WERI-Rb-1 (cell line): Measurements from ENCODE around the gene S100A9.
A peak's percentile ranks its signal among the peaks of the same experiment; 100 is the strongest.

ENCODE experiments used
- DNase-seq: peaks from one replicate; pipeline ENCODE4 v3.0.0-alpha.2; 2020
- H3K27ac ChIP-seq: fragments of 250-450 bp; sonication (Bioruptor Pico); 2 replicates; pipeline ENCODE4 v1.5.1; 2020; ENCODE audit warnings: mild to moderate bottlenecking, moderate library complexity
- H3K27me3 ChIP-seq: fragments of 250-450 bp; sonication (Bioruptor Pico); 2 replicates; pipeline ENCODE4 v1.5.1; 2021; ENCODE audit warnings: mild to moderate bottlenecking, low read depth, moderate library complexity; ENCODE audit not compliant: insufficient read depth, severe bottlenecking
- H3K36me3 ChIP-seq: fragments of 250-450 bp; sonication (Bioruptor Pico); 2 replicates; pipeline ENCODE4 v1.5.1; 2020; ENCODE audit warnings: mild to moderate bottlenecking, moderate library complexity
- H3K4me3 ChIP-seq: 2 replicates; pipeline ENCODE4 v1.5.1; 2011; ENCODE audit warnings: low read depth, mild to moderate bottlenecking, control low read depth, low read length
- H3K9me3 ChIP-seq: fragments of 250-450 bp; sonication (Bioruptor Pico); 2 replicates; pipeline ENCODE4 v1.5.1; 2021; ENCODE audit warnings: mild to moderate bottlenecking, moderate library complexity; ENCODE audit not compliant: severe bottlenecking
- CTCF ChIP-seq: IDR thresholded peaks from 2 replicates; pipeline ENCODE4 v1.5.1; 2011; ENCODE audit warnings: low read depth, mild to moderate bottlenecking, control low read depth, inconsistent platforms, low read length

S100A9 gene

GRCh38 chr1:153357853-153358690, at the start of gene S100A9:
Gene S100A9 (plus strand): TSS chr1:153357854. CDS start chr1:153358284, 430 bp downstream.
- Histone ChIP-seq H3K36me3 (no peaks in the 10 kb centered on the region), H3K9me3 (peaks cover 3% of the 10 kb centered on the region), H3K27ac (no peak within 1 kb of the TSS), H3K27me3 (peaks cover 94% of the 10 kb centered on the region), H3K4me3 (no peak within 1 kb of the TSS)
- TF ChIP-seq CTCF: no peak
- DNase-seq: peak; percentile 6

- no peak for TF ChIP-seq CTCF
- H3K9me3 ChIP-seq: peaks cover 3% of the 10 kb centered on the region
- no peak overlapping the region for H3K27ac ChIP-seq
- no peak overlapping the region for H3K4me3 ChIP-seq
- no peaks in the 10 kb centered on the region for H3K36me3 ChIP-seq
- peaks cover 97% of the 10 kb centered on the region for H3K27me3 ChIP-seq
- DNase-seq: no peak
These were observed 49.1 kb upstream of the S100A9 start for GRCh38 chr1:153308540-153308939.

GRCh38 chr1:153309441-153309840, 48.2 kb upstream of the S100A9 start:
- TF ChIP-seq CTCF: no peak
- peaks cover 5% of the 10 kb centered on the region for H3K9me3 ChIP-seq
- H3K36me3 ChIP-seq: no peaks in the 10 kb centered on the region
- no peak overlapping the region for H3K27ac ChIP-seq
- H3K27me3 ChIP-seq: peaks cover 91% of the 10 kb centered on the region
- no peak for DNase-seq
- no peak overlapping the region for H3K4me3 ChIP-seq

- no peak overlapping the region for H3K4me3 ChIP-seq
- DNase-seq: no peak
- no peaks in the 10 kb centered on the region for H3K36me3 ChIP-seq
- TF ChIP-seq CTCF: no peak
- no peak overlapping the region for H3K27ac ChIP-seq
- peaks cover 7% of the 10 kb centered on the region for H3K9me3 ChIP-seq
- H3K27me3 ChIP-seq: peaks cover 81% of the 10 kb centered on the region
These were observed 47.1 kb upstream of the S100A9 start for GRCh38 chr1:153310526-153310925.

- peak; percentile 31; the same call in 1 of the 2 replicates for TF ChIP-seq CTCF
These were observed 45.0 kb upstream of the S100A9 start, which contains the start of gene PGLYRP3 for GRCh38 chr1:153312570-153313186. Gene PGLYRP3 (minus strand): TSS chr1:153312952. CDS start chr1:153310665, 2,287 bp downstream.

More at GRCh38 chr1:153312570-153313186, 45.0 kb upstream of the S100A9 start, which contains the start of gene PGLYRP3:
- DNase-seq: no peak
- no peak within 1 kb of the TSS for H3K4me3 ChIP-seq
- peaks cover 11% of the 10 kb centered on the region for H3K9me3 ChIP-seq
- no peaks in the 10 kb centered on the region for H3K36me3 ChIP-seq
- no peak within 1 kb of the TSS for H3K27ac ChIP-seq
- H3K27me3 ChIP-seq: peaks cover 76% of the 10 kb centered on the region
